Cardiac fibroblast (primary cell): ENCODE results near the gene AIRE.

Experiments used
- DNase-seq, 2 donors: peaks; one replicate each; pipeline versions ENCODE4 v3.0.0 to v3.0.0-alpha.2; 2010; ENCODE audit warnings: low read depth in 2 of 2
- H3K4me3 ChIP-seq, 2 donors: replicated peaks in 1 of 2; 1 replicate in 1 of 2; 2 replicates in 1 of 2; pipeline ENCODE4 v1.5.1; 2011; ENCODE audit warnings: low read depth in 2 of 2, low read length in 2 of 2, mild to moderate bottlenecking in 2 of 2, moderate library complexity in 1 of 2
- TF ChIP-seq, protein P1 (sequence below): IDR thresholded peaks from one replicate; pipeline ENCODE4 v1.5.1; 2011; ENCODE audit warnings: low read depth, mild to moderate bottlenecking, low read length, inconsistent platforms

Gene AIRE

DNA sequence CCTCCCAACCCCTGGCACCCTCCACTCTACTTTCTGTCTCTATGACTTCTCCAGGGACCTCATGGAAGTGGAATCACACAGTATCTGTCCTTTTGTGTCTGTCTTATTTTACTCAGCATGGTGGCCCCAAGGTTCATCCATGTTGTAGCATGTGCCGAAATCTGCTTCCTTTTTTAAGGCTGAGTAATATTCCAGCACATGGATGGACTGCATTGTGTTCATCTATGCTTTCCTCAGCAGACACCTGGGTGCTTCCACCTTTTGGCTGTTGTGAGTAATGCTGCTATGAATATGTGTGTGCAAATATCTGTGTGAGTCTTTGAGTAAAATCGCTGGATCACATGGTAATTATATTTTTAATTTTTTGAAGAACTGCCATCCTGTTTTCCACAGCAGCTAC lies 12.6 kb downstream of the AIRE start:
- TF ChIP-seq, protein P1, sequence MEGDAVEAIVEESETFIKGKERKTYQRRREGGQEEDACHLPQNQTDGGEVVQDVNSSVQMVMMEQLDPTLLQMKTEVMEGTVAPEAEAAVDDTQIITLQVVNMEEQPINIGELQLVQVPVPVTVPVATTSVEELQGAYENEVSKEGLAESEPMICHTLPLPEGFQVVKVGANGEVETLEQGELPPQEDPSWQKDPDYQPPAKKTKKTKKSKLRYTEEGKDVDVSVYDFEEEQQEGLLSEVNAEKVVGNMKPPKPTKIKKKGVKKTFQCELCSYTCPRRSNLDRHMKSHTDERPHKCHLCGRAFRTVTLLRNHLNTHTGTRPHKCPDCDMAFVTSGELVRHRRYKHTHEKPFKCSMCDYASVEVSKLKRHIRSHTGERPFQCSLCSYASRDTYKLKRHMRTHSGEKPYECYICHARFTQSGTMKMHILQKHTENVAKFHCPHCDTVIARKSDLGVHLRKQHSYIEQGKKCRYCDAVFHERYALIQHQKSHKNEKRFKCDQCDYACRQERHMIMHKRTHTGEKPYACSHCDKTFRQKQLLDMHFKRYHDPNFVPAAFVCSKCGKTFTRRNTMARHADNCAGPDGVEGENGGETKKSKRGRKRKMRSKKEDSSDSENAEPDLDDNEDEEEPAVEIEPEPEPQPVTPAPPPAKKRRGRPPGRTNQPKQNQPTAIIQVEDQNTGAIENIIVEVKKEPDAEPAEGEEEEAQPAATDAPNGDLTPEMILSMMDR: peak; percentile 5
- DNase-seq: peak in 1 of 2 donors; percentile 22
- H3K4me3 ChIP-seq: no peak overlapping the region

DNA sequence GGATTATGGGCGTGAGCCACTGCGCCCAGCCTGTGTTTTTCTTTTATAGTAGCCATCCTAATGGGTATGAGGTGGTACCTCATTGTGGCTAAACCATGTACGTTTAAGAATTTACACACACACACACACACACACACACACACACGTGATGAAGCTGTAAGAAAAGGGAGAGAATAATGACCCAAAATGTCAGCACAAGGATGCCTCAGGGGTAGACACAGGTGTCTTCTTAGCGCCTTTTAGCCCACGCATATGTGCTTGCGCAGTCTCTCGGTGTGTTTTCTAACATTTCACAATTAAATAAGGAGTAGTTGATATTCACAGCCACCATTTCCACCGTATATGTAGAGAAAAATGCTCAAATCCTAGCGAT lies 13.4 kb downstream of the AIRE start:
- DNase-seq: peak; percentile 25 to 35
- TF ChIP-seq, protein P1: no peak
- H3K4me3 ChIP-seq: peak overlapping the region; percentile 48 to 82

GRCh38 chr21:44299458-44300261 lies 14.0 kb downstream of the AIRE start, which contains the start of gene PFKL:
PFKL (plus strand) TSS chr21:44300053; CDS start chr21:44300106, 53 bp downstream.
- peak; percentile 55 to 66 for DNase-seq
- TF ChIP-seq, protein P1: no peak
- H3K4me3 ChIP-seq: peak within 1 kb of the TSS; percentile 72 to 82

DNA sequence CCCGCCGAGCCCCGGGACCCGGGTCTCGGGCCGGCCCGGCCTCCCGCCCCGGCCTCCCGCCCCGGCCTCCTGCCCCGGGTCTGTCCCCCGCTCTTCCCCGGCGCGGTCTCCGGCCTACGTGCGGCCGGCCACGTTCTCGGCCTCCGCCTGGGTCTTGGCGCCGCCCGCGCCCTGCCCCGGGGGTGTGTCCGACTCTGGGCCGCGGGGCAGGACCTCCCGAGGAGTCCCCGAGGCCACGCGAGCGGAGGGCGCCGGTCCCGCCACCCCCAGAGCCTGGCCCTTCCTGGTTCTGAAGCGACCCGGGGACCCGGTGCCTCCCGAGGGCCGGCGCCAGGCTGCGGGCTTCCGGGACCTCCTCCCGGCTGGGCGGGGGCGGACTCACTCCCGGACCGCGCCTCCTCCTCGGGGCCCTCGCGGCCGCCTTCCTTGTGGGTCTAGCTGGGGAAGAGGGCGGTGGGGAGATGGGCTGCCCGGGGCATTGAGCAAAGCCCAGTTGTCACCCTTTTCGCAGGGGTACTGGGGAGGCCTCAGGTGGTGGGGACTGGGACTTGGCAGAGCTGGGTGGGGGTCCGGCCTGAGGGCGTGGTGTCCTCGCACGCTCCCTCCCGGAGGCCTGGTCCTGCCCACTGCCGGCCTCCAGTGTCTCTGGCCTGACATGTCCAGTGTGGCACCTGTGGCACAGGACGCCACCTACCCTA lies 14.7 kb downstream of the AIRE start:
- H3K4me3 ChIP-seq: peak overlapping the region; percentile 72 to 82

GRCh38 chr21:44301141-44301540 lies 15.5 kb downstream of the AIRE start:
- DNase-seq: no peak
- TF ChIP-seq, protein P1: no peak

More for the DNA sequence above, 14.7 kb downstream of the AIRE start:
- TF ChIP-seq, protein P1: no peak
- DNase-seq: peak; percentile 40 to 59

DNA sequence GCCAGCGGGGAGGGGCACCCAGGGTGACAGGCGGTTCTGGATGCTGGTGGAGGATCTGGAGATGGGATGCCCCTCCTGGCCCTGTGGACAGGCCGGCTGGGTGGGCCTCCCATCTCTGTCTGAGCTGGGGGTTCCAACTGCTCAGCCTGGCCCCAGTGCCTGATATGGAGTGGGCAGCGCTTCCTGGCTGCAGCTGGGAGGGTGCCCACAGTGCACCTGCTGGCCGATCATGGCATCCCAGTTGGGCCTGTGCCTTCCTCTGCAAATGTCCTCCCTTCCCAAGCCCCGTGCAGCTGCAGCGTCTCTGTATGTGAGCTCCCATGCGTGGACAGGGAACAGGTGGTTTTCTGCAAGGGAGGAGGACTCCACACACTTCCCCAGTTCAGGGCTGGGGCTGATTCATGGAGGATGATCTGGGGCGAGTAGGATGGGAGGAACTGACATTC lies 16.3 kb downstream of the AIRE start:
- no peak for DNase-seq
- TF ChIP-seq, protein P1: no peak
- peak overlapping the region in 1 of 2 donors; percentile 82 for H3K4me3 ChIP-seq

More at GRCh38 chr21:44301141-44301540, 15.5 kb downstream of the AIRE start:
- H3K4me3 ChIP-seq: peak overlapping the region; percentile 72 to 82
